CD4-positive, alpha-beta T cell treated with Interleukin-2 at 100 ng/mL for 4 hours (primary cell): ENCODE data around the gene DHX35.

Source experiments
- DNase-seq: peaks from one replicate; pipeline ENCODE4 v3.0.0-alpha.2; 2020; ENCODE audit warnings: low spot score

DHX35 gene

GRCh38 chr20:39025883-39026282 lies 63.7 kb downstream of the DHX35 start:
- peak; percentile 37 for DNase-seq

- no peak for DNase-seq
Observed at GRCh38 chr20:39029364-39029763, 67.2 kb downstream of the DHX35 start.

DNA sequence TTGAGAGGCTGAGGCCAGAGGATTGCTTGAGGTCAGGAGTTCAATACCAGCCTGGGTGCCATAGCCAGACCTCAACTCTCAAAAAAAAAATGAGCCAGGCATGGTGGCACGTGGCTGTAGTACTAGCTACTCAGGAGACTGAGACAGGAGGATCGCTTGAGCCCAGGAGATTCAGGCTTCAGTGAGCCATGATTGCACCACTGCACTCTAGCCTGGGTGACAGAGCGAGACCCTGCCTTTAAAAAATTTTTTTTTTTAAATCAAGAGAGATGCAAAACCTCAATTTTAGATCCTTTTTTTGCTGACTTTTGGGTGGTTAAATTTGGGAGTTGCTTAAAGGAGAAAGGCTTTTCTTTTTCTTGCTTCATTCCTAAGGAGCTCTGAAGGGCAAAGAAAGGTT lies 70.9 kb downstream of the DHX35 start:
- DNase-seq = no peak

- DNase-seq = no peak
Observed at GRCh38 chr20:39036011-39036410, 73.9 kb downstream of the DHX35 start.

DNA sequence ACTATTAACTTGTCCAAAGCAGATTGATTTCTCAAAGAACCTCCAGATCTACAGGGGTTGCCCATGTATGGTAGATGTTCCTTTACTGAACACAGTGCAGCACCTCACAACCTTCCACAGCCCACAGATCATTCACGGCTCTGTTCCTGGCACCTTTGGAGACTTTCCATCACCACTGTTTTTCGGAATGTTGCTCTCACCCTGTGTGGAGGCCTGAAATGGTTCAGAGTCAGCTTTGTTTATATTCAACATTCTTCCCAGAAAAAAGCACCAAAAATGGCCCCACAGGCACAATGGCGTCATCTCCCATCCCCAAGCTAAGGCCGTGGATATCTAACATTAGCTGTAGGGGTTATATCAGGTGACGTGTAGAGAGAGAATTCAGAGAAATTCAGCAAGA lies 74.7 kb downstream of the DHX35 start:
- no peak for DNase-seq

GRCh38 chr20:39038047-39038446 lies 75.9 kb downstream of the DHX35 start:
- no peak for DNase-seq

GRCh38 chr20:39038495-39038894 lies 76.4 kb downstream of the DHX35 start:
- no peak for DNase-seq

DNA sequence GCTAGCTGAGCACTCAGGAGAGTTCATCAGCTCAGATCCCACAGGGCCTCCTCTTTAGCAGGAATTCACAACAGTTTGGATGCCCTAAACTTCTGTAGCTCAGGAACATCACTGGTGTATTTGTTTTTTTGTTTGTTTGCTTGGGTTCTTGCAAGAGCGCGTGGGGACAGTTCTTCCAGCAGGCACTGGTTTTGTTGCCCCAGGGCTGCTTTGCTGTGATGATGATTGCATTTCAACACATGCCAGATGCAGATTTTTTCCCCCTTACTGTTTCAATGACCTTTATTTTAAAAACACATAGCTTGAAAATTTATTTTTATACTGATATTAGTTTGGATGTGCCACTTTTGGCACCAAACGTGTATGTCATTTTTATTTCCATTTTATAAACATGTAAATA lies 77.1 kb downstream of the DHX35 start:
- DNase-seq = no peak

- DNase-seq = no peak
Observed at GRCh38 chr20:39040116-39040515, 78.0 kb downstream of the DHX35 start.

DNA sequence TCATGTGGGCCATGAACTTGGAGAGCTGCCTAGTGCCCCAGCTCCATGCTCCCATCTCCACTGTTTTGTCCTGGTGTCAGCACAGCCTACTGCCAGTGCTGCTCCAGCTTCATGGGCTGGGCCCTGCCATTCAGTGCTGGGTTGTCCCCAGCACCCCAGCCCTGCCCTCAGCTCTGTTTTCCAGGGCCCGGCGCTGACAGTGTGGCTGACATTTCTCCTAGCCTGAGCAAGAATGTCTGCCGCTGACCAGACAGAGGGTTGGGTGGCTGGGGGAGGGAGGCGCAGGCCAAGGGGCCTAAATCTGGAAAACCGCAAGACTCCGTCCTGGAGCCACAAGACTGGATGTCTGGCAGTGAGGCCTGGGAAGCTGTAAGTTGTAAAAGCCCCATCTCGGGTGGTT lies 78.9 kb downstream of the DHX35 start:
- no peak for DNase-seq

- DNase-seq = no peak
Observed at GRCh38 chr20:39042279-39043150, 80.4 kb downstream of the DHX35 start.

GRCh38 chr20:39044501-39044900 lies 82.4 kb downstream of the DHX35 start:
- DNase-seq = no peak

GRCh38 chr20:39045676-39046075 lies 83.5 kb downstream of the DHX35 start:
- no peak for DNase-seq

DNA sequence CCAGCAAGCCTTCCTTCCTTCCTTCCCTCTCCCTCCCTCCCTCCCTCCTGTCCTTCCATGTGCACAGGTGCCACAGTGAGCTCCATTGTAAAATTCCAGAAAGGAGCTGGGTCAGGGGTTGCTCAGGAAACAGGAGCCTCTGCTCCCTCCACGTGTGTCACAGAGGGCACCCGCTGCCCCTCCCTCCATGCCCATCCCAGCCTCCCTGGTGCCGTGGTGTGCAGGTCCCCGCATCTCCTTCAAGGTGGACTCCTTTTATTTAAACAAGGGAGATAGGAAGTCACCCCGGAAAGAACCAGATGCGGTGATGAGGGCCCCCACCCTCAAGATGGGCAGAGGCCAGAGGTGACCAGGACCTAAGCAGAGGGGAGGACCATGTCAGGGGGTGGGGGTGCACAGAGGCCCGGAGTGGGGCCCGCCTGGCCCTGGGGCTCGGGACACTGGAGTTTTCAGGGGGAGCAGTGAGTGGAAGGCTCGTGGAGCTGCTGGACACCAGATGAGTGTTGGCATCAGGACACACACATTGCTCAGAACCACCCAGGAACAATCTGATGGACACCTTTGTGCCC lies 85.4 kb downstream of the DHX35 start:
- no peak for DNase-seq

- DNase-seq = peak; percentile 69
Observed at GRCh38 chr20:39048000-39048696, 86.0 kb downstream of the DHX35 start.

DNA sequence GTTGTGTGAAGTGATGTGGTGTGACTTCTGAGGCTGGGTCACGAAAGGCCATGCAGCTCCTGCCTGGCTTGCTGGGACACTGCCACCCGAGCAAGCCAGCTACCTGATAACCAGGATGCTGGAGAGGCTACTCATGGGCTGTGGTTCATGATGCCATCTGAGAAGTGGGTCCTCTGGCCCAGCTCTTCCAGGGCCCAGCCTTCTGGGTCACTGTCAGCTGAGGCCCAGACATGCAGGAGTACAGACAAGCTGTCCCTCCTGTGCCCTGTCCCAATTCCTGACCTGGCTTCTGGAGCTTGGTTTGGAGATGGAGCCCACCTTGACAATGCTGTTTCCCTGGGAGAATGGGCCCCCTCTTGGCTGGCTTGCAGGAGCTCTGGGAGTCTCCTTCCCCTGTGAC lies 87.0 kb downstream of the DHX35 start:
- DNase-seq = no peak

DNA sequence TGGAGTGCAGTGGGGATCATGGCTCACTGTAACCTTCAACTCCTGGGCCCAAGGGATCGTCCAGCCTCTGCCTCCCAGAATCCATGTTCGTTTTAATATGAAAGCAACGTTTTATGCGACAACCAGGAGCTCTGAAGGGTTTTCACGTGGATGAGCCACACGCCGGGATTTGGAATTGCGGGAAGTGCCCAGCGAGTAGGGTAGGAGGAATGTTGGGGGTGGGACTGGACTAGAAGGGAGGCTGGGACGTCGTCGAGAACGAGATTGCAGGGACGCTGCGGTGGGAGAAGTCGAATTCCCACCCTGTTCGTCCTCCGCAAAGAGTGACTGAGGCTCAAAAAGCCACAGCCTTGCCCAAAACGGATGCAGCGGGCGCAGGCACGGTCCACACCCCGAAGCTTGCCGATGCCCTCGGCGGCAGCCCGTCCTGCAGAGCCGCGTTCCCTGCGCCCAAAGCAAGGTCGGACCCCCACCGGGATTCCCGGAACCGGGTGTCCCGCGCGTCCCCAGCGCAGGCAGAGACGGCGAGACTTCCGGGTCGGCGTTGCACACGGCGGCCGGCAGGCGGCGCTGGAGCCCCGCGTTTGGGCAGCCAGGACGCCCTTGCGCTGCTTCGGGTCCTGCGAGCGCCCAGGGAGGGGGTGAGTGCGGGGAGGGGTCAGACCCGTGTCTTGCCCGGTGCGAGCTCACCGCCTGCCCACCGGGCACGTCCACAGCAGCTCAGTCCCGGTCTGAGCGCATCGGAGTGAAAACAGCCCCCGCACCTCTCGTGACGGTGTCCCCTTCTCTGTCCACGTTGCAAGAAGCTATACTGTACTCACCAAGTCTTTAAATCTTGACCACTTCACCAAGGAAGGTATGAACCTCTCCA lies 87.8 kb downstream of the DHX35 start:
- DNase-seq = peak; percentile 79

DNA sequence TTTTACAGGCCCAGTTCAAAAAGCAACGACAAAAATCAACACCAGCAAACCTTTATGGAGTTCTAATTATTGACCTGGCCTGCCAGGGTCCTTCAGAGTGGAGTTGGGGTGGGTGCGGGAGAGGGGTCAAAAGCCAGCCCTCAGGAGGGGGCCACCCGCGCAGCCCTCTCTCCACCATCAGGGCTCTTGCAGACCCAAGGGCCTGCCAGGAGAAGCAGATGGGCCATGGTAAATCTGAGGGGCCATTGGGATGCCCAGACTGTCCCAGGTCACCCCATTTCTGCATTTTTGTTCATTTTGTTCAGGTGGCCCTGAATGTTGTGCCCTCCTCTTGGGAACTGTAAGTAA lies 88.4 kb downstream of the DHX35 start:
- DNase-seq = no peak

- no peak for DNase-seq
Observed at GRCh38 chr20:39052676-39053075, 90.5 kb downstream of the DHX35 start.

- no peak for DNase-seq
Observed at GRCh38 chr20:39057143-39057542, 95.0 kb downstream of the DHX35 start.

GRCh38 chr20:39057911-39058310 lies 95.8 kb downstream of the DHX35 start:
- DNase-seq = no peak

DNA sequence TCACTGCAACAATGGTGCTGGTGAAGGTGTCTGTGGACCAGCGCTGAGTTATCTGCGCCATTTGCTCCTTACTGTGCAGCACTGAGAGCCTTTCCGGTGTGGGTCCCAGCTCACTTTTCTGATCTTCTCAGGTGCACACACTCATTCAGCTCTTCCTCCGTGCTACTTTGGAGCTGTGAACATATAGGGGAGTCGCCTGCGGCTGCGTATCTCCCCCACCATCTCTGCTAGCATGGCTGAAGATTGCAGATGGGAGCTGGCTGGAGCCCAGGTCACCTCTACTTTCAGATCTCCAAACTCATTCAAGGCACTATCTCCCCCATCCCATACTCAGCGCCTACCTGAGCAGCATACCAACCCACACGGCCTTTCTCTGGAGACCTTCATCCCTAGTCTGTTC lies 96.9 kb downstream of the DHX35 start:
- DNase-seq = no peak
